K562 (cell line): ENCODE measurements around the gene EFHC1. TPM values are rescaled to one million over a fixed set of nuclear protein-coding genes. Genes with fewer than 3 reads are reported as not detected.

Experiments
- ATAC-seq: fragments of 200-7000 bp; cut with Tn5 transposase; 3 replicates; pipeline ENCODE4 v1.9.1; 2020; ENCODE audit warnings: moderate library complexity
- BruUV-seq: library from RNA; stranded (reverse); fragments of 400-500 nt; replicated peaks from 2 replicates; lab custom pipeline; 2021; lab: Mats Ljungman, UMichigan
- CTCF ChIA-PET: fragments of 300-600 bp; formaldehyde crosslinking; extraction: SDS; loops from one replicate; lab custom pipeline; 2021; ENCODE audit warnings: low intra/inter-chr PET ratio; lab: Yijun Ruan, JAX
- POLR2A ChIA-PET: fragments of 300-600, 350-650 bp; sonication (Branson Sonifier 250); formaldehyde crosslinking; extraction: SDS; loops from one replicate; lab custom pipeline; 2021; ENCODE audit warnings: antibody characterized with exemption, inconsistent platforms; lab: Yijun Ruan, JAX
- DNase-seq, 4 experiments: peaks; one replicate each; pipeline versions ENCODE4 v3.0.0 to v3.0.0-alpha.2; 2011 to 2018; ENCODE audit warnings: low spot score in 3 of 4, mixed read lengths in 3 of 4; ENCODE audit errors: extremely low read depth in 1 of 4
- FAIRE-seq: peaks from 2 replicates; lab custom pipeline; 2011; peaks lifted over from hg19 to GRCh38; lab: Jason Lieb, UNC
- H2AFZ ChIP-seq: 2 replicates; pipeline ENCODE4 v1.6.0; 2011; ENCODE audit warnings: low read depth, low read length, control low read depth, inconsistent platforms
- H3K27ac ChIP-seq: fragments of 200-600 bp; 3 replicates; pipeline ENCODE4 v1.8.0; 2011; ENCODE audit warnings: low read depth, mild to moderate bottlenecking, control low read depth, inconsistent platforms, low read length, moderate library complexity, mixed read lengths; ENCODE audit errors: extremely low read depth
- H3K27me3 ChIP-seq, 2 experiments: fragments of 300-600 bp in 1 of 2; 2 replicates in 1 of 2; 3 replicates in 1 of 2; pipeline versions ENCODE4 v1.6.0 to v1.8.0; 2011; ENCODE audit warnings: inconsistent platforms in 2 of 2, low read length in 2 of 2, mild to moderate bottlenecking in 1 of 2, mixed read lengths in 1 of 2, moderate library complexity in 1 of 2; ENCODE audit not compliant: control insufficient read depth in 2 of 2, insufficient read depth in 2 of 2
- H3K36me3 ChIP-seq: fragments of 300-600 bp; 3 replicates; pipeline ENCODE4 v1.8.0; 2011; ENCODE audit warnings: mild to moderate bottlenecking, low read length, inconsistent platforms; ENCODE audit not compliant: control insufficient read depth, insufficient read depth
- H3K4me1 ChIP-seq, 2 experiments: fragments of 200-600 bp in 1 of 2; replicated peaks in 1 of 2; 2 replicates in 1 of 2; 3 replicates in 1 of 2; pipeline versions ENCODE4 v1.5.1 to v1.8.0; 2011; ENCODE audit warnings: inconsistent platforms in 2 of 2, low read length in 2 of 2, mild to moderate bottlenecking in 1 of 2, mixed read lengths in 1 of 2, moderate library complexity in 1 of 2; ENCODE audit not compliant: control insufficient read depth in 2 of 2, insufficient read depth in 2 of 2
- H3K4me2 ChIP-seq: 2 replicates; pipeline ENCODE4 v1.6.1; 2011; ENCODE audit warnings: low read length, control low read depth, inconsistent platforms, mixed read lengths; ENCODE audit not compliant: insufficient read depth
- H3K4me3 ChIP-seq: fragments of 200-600 bp; sonication (generic), shearing (Covaris generic); 2 replicates; pipeline ENCODE4 v1.5.1; 2016; ENCODE audit warnings: control low read depth, inconsistent platforms
- H3K79me2 ChIP-seq: fragments of 200-600 bp; 3 replicates; pipeline ENCODE4 v1.8.0; 2011; ENCODE audit warnings: low read length, inconsistent platforms; ENCODE audit not compliant: control insufficient read depth, insufficient read depth
- H3K9ac ChIP-seq, 2 experiments: 2 replicates each; pipeline versions ENCODE4 v1.6.0 to v1.6.1; 2011; ENCODE audit warnings: low read depth in 2 of 2, low read length in 2 of 2, control low read depth in 1 of 2, inconsistent platforms in 1 of 2, mild to moderate bottlenecking in 1 of 2, mixed read lengths in 1 of 2; ENCODE audit not compliant: insufficient read depth in 1 of 2
- H3K9me1 ChIP-seq: one replicate; pipeline ENCODE4 v1.6.0; 2011; ENCODE audit warnings: inconsistent platforms, mild to moderate bottlenecking, low read length, moderate library complexity; ENCODE audit not compliant: control insufficient read depth, insufficient read depth
- H3K9me3 ChIP-seq: replicated peaks from 2 replicates; pipeline ENCODE4 v1.5.1; 2011; ENCODE audit warnings: low read depth, low read length, inconsistent platforms; ENCODE audit not compliant: control insufficient read depth, insufficient read depth
- H4K20me1 ChIP-seq: replicated peaks from 2 replicates; pipeline ENCODE4 v1.6.1; 2011; ENCODE audit warnings: low read length, inconsistent platforms, mixed read lengths; ENCODE audit not compliant: control insufficient read depth, insufficient read depth
- PCBP2 ChIP-seq: fragments of 200-400 bp; formaldehyde crosslinking; IDR thresholded peaks from 2 replicates; pipeline ENCODE4 v1.6.1; 2018; ENCODE audit warnings: low read length, low read depth, mild to moderate bottlenecking, moderate library complexity; ENCODE audit not compliant: poor library complexity, severe bottlenecking
- TAF15 ChIP-seq: fragments of 200-400 bp; formaldehyde crosslinking; IDR thresholded peaks from 2 replicates; pipeline ENCODE4 v1.6.1; 2017; ENCODE audit warnings: mild to moderate bottlenecking, low read depth, low read length, moderate library complexity
- ZNF280A ChIP-seq: fragments of 450-650 bp; IDR thresholded peaks from 2 replicates; pipeline ENCODE4 v1.6.1; 2018; ENCODE audit warnings: mild to moderate bottlenecking, low read depth; ENCODE audit not compliant: partially characterized antibody
- ZNF655 ChIP-seq: fragments of 250-450 bp; sonication (Bioruptor Pico); IDR thresholded peaks from 2 replicates; pipeline ENCODE4 v1.5.0; 2021
- WGBS: fragments of 100-300 bp; shearing (Covaris generic); methylation state at CpG from one replicate; pipeline ENCODE4 v1.1.6; 2016; ENCODE audit warnings: low coverage, mixed read lengths; ENCODE audit not compliant: insufficient coverage; ENCODE audit errors: missing lambda C conversion rate; 5-methylcytosine and 5-hydroxymethylcytosine counted together
- in situ Hi-C: fragments of 300-500 bp; cut with MboI; formaldehyde crosslinking; loops from 4 replicates; pipeline ENCODE4 v1.15.0; 2018; ENCODE audit warnings: inconsistent platforms, mixed read lengths
- intact Hi-C: fragments of 100-400 bp; cut with micrococcal nuclease; formaldehyde crosslinking; loops from 2 replicates; pipeline ENCODE4 v1.14.2; 2022
- polyA plus RNA-seq, 8 experiments: library from polyadenylated mRNA; depleted of rRNA in 4 of 8; stranded (reverse) in 5 of 8; unstranded in 3 of 8; fragments of >200 nt; fragmentation: Nextera tagmentation in 2 of 8; fragmentation: Illumina TruSeq in 1 of 8; extraction: Ambion mirVana in 2 of 8; extraction: Trizol in 1 of 8; gene quantifications; 2 replicates each; pipeline versions ENCODE4 v1.2.1 to v1.2.3, GENCODE V29; 2011 to 2014; ENCODE audit warnings: inconsistent platforms in 1 of 8, missing spikeins in 1 of 8
- total RNA-seq, 7 experiments: library from RNA; depleted of rRNA in 6 of 7; stranded (reverse); fragments of >200 nt in 6 of 7; fragmentation: Illumina TruSeq in 2 of 7; extraction: Trizol in 2 of 7; gene quantifications; 2 replicates each; pipeline versions ENCODE4 v1.2.1 to v1.2.3, GENCODE V29; 2011 to 2021; ENCODE audit warnings: low replicate concordance in 1 of 7

Gene EFHC1
- total and polyA plus RNA-seq, 9 of the 15 experiments (the other 6 are each of a cell fraction or from before 2014, with no cell fraction given) = 9.5 to 31.0 (median 14.9) TPM

- 58% methylated on average over 3 of the region's 3 CpGs for WGBS
- no peak overlapping the region for H3K9ac ChIP-seq
- FAIRE-seq = no peak
- in situ Hi-C loops (no loop called here), intact Hi-C loops (no loop called here)
- no peaks in the 10 kb centered on the region for H3K9me3 ChIP-seq
- H3K27me3 ChIP-seq = no peaks in the 10 kb centered on the region
- H3K9me1 ChIP-seq = no peaks in the 10 kb centered on the region
- peaks cover 7 to 16% of the 10 kb centered on the region in 2 experiments; a peak in 4 of 5 replicates for H3K4me1 ChIP-seq
- no peak for ATAC-seq
- H3K4me2 ChIP-seq = no peak overlapping the region
- H3K27ac ChIP-seq = no peak overlapping the region
- CTCF ChIA-PET = no interaction called here
- no peaks in the 10 kb centered on the region for H4K20me1 ChIP-seq
- no peak overlapping the region for H2AFZ ChIP-seq
- peaks cover 9% of the 10 kb centered on the region; the same call in 1 of the 3 replicates for H3K36me3 ChIP-seq
- DNase-seq = no peak
- no peak for TF ChIP-seq ZNF280A
- no peak for TF ChIP-seq PCBP2
- TF ChIP-seq ZNF655 (CRISPR knock-in tag) = no peak
- no peak for TF ChIP-seq TAF15
- TF ChIP-seq, all 486 proteins: peak for 0
- BruUV-seq = no TSS peak
- peaks cover 15% of the 10 kb centered on the region; the same call in 2 of the 3 replicates for H3K79me2 ChIP-seq
- POLR2A ChIA-PET = interaction anchor here (0.7 kb wide), 1 partner anchor 15 kb away, joined by 3 read pairs; no protein-coding TSS in a partner anchor
- H3K4me3 ChIP-seq = no peak overlapping the region
Observed at GRCh38 chr6:52534966-52535390, 114.8 kb downstream of the EFHC1 start.
